Measurements from ENCODE around the gene GIMD1.

The GIMD1 gene

DNA sequence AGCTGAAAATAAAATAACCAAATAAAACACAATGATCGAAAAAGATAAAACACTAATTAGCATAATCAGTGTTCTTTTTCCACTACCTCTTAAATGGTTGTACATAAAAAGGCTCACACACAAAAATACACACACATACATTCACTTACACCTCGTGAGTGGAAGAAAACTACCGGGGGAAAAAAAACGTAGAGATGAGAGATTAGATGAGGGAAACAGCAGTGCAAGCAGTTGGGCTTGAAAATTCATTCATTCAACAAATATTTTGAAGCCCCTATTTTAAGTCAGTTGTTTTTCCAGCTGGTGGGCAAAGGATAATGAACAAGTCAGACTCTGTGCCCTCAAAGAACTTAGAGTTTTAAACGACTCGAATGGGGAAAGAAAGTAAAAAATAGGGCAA is 53.6 kb downstream of the GIMD1 start:
- no peak for DNase-seq (ENCODE audit: low read depth)

DNA sequence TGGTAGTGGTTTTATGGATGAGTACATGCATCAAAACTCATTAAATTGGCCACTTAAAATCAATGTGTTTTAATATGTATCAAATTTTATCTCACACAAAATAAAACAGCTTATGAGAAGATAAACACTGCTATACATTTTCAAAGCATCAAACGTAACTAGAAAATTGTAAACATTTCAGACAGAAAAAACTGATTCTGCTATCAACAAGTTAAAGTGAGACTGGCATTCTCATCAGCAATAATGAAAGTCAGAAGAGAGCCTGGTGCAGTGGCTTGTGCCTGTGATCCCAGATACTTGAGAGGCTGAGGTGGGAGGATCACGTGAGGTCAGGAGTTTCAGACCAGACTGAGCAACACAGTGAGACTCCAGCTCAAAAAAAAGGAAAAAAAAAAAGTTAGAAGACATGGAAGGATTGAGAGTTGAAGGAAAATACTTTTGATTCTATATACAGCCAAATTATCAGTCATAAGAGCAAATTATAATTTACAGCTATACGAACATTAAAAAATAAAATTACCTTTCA is 55.5 kb downstream of the GIMD1 start:
- no peak for DNase-seq (ENCODE audit: low read depth)

DNA sequence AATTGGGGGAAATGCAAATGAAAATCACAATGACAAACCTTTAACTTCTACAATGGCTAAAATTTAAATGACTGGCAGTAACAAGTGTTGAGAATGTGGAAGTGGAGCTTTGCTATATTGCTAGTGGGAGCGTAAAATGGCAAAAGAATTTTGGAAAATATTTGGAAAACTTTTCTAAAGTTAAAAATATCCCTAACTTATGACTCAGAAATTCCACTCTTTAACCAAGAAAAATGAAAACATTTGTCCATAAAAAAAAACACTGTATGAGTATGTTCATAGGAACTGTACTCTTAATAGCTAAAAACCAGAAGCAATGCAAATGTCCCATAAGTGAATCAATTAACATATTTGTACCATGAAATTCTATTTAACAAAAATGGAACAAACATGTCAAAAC is 56.2 kb downstream of the GIMD1 start:
- DNase-seq (ENCODE audit: low read depth), result no peak

All from ELR (cell line).